Osteocyte (in vitro differentiated cells): ENCODE data around the gene ADAMTS16. TPM values are rescaled to one million over a fixed set of nuclear protein-coding genes. Genes with fewer than 3 reads are reported as not detected.

Experiments used
- DNase-seq: peaks from one replicate; pipeline ENCODE4 v3.0.0; 2021; ENCODE audit warnings: mixed read lengths; ENCODE audit not compliant: unreplicated experiment; ENCODE audit errors: extremely low spot score
- H3K27ac Mint-ChIP-seq: one replicate; pipeline ENCODE4 v1.8.0; 2021; ENCODE audit warnings: mild to moderate bottlenecking, mixed read lengths; ENCODE audit not compliant: unreplicated experiment
- H3K27me3 Mint-ChIP-seq: one replicate; pipeline ENCODE4 v1.8.0; 2021; ENCODE audit warnings: mixed read lengths; ENCODE audit not compliant: unreplicated experiment
- H3K36me3 Mint-ChIP-seq: one replicate; pipeline ENCODE4 v1.8.0; 2021; ENCODE audit warnings: mixed read lengths; ENCODE audit not compliant: unreplicated experiment
- H3K4me1 Mint-ChIP-seq: one replicate; pipeline ENCODE4 v1.8.0; 2021; ENCODE audit warnings: mixed read lengths; ENCODE audit not compliant: unreplicated experiment
- H3K4me3 Mint-ChIP-seq: one replicate; pipeline ENCODE4 v1.8.0; 2021; ENCODE audit warnings: mild to moderate bottlenecking, moderate library complexity, mixed read lengths; ENCODE audit not compliant: unreplicated experiment
- H3K9me3 Mint-ChIP-seq: one replicate; pipeline ENCODE4 v1.8.0; 2021; ENCODE audit warnings: mixed read lengths; ENCODE audit not compliant: unreplicated experiment
- total RNA-seq: library from RNA; stranded (reverse); gene quantifications from 2 replicates; pipeline ENCODE4 v1.2.1, GENCODE V29; 2021
- TF ChIP-seq, protein P1 (sequence below): fragments of 200-600 bp; sonication (generic); IDR thresholded peaks from 2 replicates; pipeline ENCODE4 v1.5.0; 2021; ENCODE audit warnings: antibody characterized with exemption, mild to moderate bottlenecking, moderate library complexity

The ADAMTS16 gene
- total RNA-seq, 1 donor from 2014 or later = not detected

DNA sequence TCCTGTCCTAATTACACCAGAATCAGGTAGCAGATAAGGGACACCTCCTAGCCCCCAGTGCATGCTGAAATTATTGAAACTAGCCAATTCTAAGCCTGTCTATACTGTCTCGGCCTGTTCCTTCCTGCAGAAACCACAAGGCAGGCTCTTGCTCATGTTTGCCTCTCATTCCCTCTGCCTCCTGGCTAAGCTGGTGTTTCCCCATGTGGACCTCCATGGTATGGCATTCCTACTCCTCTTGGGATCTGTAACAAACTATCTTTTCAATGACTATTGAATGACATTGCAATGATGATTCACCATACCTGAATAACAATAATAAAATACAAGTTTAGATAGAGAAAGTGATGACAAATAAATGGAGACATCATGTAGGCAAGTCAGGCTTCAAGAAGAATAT, 35.6 kb upstream of the ADAMTS16 start:
- no peak overlapping the region for H3K27ac Mint-ChIP-seq
- peaks cover 7% of the 10 kb centered on the region for H3K27me3 Mint-ChIP-seq
- H3K36me3 Mint-ChIP-seq = no peaks in the 10 kb centered on the region
- no peak for DNase-seq
- no peak overlapping the region for H3K4me3 Mint-ChIP-seq
- no peaks in the 10 kb centered on the region for H3K4me1 Mint-ChIP-seq
- TF ChIP-seq, protein P1, sequence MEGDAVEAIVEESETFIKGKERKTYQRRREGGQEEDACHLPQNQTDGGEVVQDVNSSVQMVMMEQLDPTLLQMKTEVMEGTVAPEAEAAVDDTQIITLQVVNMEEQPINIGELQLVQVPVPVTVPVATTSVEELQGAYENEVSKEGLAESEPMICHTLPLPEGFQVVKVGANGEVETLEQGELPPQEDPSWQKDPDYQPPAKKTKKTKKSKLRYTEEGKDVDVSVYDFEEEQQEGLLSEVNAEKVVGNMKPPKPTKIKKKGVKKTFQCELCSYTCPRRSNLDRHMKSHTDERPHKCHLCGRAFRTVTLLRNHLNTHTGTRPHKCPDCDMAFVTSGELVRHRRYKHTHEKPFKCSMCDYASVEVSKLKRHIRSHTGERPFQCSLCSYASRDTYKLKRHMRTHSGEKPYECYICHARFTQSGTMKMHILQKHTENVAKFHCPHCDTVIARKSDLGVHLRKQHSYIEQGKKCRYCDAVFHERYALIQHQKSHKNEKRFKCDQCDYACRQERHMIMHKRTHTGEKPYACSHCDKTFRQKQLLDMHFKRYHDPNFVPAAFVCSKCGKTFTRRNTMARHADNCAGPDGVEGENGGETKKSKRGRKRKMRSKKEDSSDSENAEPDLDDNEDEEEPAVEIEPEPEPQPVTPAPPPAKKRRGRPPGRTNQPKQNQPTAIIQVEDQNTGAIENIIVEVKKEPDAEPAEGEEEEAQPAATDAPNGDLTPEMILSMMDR = no peak
- peaks cover 5% of the 10 kb centered on the region for H3K9me3 Mint-ChIP-seq

DNA sequence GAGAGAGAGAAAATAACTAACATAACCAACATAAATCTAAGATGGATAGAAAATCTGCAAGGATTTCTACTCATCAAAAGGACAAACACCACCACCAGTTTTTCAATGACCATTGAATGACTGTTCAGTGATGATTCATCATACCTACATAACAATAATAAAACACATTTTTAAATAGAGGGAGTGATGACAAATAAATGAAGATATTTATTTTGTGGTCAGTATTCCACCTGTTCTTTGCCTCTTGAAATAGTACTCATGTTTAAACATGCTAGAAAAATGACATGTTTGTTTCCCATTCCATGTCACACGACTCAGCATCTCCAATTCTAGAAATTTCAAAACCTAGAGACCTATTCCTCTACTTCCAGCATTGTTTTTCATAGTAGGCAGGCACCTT, 34.6 kb upstream of the ADAMTS16 start:
- no peaks in the 10 kb centered on the region for H3K4me1 Mint-ChIP-seq
- TF ChIP-seq, protein P1 = no peak
- no peaks in the 10 kb centered on the region for H3K9me3 Mint-ChIP-seq
- H3K27ac Mint-ChIP-seq = no peak overlapping the region
- no peak overlapping the region for H3K4me3 Mint-ChIP-seq
- no peaks in the 10 kb centered on the region for H3K36me3 Mint-ChIP-seq
- DNase-seq = no peak
- H3K27me3 Mint-ChIP-seq = peaks cover 7% of the 10 kb centered on the region

DNA sequence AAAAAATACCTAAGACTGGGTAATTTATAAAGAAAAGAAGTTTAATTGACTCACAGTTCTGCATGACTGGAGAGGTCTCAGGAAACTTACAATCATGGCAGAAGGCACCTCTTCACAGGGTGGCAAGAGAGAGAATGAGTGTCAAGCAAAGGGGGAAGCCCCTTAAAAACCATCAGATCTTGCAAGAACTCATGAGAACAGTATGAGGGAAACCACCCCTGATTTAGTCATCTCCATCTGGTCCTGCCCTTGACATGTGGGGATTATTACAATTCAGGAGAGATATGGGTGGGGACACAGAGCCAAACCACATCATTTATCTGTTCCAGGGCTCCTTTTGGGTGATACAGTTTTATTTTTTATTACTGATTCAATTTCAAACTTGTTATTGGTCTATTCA, 23.2 kb upstream of the ADAMTS16 start:
- peaks cover 12% of the 10 kb centered on the region for H3K27me3 Mint-ChIP-seq
- TF ChIP-seq, protein P1 = no peak
- peaks cover 13% of the 10 kb centered on the region for H3K9me3 Mint-ChIP-seq
- no peaks in the 10 kb centered on the region for H3K4me1 Mint-ChIP-seq
- no peak for DNase-seq
- no peaks in the 10 kb centered on the region for H3K36me3 Mint-ChIP-seq
- H3K4me3 Mint-ChIP-seq = no peak overlapping the region
- H3K27ac Mint-ChIP-seq = no peak overlapping the region

DNA sequence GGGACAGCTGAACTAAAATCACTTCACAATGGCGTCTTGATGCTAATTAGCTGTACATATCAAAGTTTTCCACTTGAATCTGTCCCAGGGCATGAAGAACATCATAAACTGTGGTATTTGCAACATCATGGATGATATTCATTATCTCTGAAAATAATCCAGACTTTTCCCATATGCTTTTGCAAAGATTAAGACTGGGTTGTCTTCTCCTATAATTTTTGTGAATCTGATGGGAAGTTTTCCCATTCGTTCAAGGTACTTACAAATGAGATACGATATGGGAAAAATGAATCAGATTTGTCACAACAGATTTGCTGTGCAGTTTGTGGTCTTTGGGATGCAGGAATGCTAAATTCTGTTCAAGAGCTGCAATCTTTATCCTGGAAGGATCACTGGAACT, 17.4 kb upstream of the ADAMTS16 start:
- Mint-ChIP-seq H3K4me3 (no peak overlapping the region), H3K4me1 (no peaks in the 10 kb centered on the region), H3K27ac (no peak overlapping the region), H3K9me3 (peaks cover 7% of the 10 kb centered on the region), H3K27me3 (peaks cover 21% of the 10 kb centered on the region), H3K36me3 (no peaks in the 10 kb centered on the region)
- TF ChIP-seq, protein P1 = no peak
- no peak for DNase-seq

DNA sequence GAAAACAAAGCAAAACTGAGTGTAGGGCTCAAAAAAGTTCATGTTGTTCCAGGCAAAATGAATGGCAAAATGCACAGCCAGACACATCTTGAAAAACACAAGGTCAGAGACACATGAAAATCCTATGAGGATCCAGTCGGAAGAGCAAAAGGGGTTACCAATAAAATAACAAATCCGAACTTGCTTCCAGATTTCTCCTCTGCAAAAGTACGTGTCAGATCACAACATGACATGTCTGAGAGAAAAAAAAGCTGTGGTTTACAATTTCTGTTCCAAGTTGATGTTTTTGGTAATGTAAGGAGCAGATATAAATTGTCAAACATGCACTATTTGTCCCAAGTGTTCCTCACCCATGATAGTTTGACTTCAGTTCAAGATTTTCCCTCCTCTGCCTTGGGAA, 15.9 kb upstream of the ADAMTS16 start:
- Mint-ChIP-seq H3K9me3 (no peaks in the 10 kb centered on the region), H3K27ac (no peak overlapping the region), H3K4me3 (no peak overlapping the region), H3K4me1 (no peaks in the 10 kb centered on the region), H3K36me3 (no peaks in the 10 kb centered on the region), H3K27me3 (peaks cover 16% of the 10 kb centered on the region)
- TF ChIP-seq, protein P1 = no peak
- no peak for DNase-seq
